GM10266 (cell line): ENCODE results near the gene CAPN2.
A peak's percentile ranks its signal among the peaks of the same experiment; 100 is the strongest.

Experiments used
- DNase-seq: peaks from one replicate; pipeline ENCODE4 v3.0.0; 2012; ENCODE audit errors: extremely low spot score
- TF ChIP-seq, protein P1 (sequence below): IDR thresholded peaks from 2 replicates; pipeline ENCODE4 v1.5.1; 2012; ENCODE audit warnings: mild to moderate bottlenecking, low read depth; ENCODE audit not compliant: control insufficient read depth, insufficient read depth; ENCODE audit errors: missing control alignments

CAPN2 gene

DNA sequence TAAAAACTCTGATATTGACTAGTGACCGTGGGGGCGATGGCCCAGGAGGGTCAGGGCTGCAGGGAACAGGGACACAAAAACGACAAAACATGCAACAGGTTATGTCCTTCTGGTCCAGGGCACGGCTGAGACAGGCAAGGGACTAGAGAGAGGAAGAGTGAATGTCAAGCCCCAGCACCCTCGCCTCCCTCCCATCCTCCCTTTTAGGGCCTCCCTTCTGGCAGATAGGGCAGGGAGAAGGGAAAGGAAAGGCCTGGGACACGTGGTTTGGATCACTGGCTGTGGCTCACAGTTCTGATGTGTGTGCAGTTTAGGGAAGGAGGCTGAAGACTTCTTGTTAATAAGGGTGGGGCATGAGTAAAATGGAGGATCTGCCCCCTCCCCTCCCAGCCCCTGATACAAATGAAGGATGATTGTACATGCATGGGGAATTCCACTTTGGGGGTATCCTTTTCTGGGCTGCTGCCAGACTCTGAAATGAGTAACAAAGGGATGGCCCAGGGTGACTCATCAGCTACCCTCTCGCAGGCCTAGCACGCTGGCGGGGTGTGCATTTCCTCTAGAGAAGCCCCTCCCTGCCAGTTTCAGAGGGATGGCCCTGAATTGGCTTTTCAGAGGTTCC lies 14.2 kb downstream of the CAPN2 start:
- DNase-seq = peak; percentile 77
- TF ChIP-seq, protein P1, sequence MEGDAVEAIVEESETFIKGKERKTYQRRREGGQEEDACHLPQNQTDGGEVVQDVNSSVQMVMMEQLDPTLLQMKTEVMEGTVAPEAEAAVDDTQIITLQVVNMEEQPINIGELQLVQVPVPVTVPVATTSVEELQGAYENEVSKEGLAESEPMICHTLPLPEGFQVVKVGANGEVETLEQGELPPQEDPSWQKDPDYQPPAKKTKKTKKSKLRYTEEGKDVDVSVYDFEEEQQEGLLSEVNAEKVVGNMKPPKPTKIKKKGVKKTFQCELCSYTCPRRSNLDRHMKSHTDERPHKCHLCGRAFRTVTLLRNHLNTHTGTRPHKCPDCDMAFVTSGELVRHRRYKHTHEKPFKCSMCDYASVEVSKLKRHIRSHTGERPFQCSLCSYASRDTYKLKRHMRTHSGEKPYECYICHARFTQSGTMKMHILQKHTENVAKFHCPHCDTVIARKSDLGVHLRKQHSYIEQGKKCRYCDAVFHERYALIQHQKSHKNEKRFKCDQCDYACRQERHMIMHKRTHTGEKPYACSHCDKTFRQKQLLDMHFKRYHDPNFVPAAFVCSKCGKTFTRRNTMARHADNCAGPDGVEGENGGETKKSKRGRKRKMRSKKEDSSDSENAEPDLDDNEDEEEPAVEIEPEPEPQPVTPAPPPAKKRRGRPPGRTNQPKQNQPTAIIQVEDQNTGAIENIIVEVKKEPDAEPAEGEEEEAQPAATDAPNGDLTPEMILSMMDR = no peak

DNA sequence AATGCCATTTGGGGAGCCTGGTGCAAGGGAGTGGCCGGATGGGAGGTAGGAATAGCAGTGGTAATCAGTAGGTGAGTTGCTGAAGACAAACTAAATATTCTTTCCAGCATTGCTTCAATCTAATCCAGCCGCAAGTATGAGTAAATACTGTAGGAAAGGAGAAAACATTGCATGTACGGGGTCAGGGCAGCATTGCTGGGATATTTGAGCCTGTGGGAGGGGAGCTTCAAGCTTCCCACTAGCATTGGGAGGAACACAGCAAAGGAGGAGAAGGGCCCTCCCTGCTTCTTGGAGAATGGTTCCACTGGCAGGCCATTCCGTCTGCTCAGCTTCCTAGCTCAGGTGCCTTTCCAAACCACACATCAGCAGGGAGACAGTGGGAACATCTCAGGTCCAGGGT lies 15.2 kb downstream of the CAPN2 start:
- TF ChIP-seq, protein P1 = no peak
- no peak for DNase-seq

DNA sequence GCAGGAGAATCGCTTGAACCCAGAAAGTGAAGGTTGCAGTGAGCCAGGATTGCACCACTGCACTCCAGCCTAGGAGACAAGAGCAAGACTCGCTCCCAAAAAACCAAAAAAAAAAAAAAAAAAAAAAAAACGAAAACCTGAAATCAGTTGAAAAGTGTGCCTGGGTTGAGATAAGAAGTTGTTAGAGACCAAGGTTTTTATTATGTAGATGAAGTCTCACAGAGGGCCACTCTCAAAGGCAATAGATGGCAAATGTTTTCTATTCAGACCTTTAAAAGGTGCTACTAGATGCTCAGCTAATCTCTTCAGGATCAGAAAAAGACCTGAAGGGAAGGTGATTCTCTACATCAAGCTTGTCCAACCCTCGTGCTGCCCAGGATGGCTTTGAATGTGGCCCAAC lies 17.6 kb downstream of the CAPN2 start:
- no peak for DNase-seq
- TF ChIP-seq, protein P1 = no peak

DNA sequence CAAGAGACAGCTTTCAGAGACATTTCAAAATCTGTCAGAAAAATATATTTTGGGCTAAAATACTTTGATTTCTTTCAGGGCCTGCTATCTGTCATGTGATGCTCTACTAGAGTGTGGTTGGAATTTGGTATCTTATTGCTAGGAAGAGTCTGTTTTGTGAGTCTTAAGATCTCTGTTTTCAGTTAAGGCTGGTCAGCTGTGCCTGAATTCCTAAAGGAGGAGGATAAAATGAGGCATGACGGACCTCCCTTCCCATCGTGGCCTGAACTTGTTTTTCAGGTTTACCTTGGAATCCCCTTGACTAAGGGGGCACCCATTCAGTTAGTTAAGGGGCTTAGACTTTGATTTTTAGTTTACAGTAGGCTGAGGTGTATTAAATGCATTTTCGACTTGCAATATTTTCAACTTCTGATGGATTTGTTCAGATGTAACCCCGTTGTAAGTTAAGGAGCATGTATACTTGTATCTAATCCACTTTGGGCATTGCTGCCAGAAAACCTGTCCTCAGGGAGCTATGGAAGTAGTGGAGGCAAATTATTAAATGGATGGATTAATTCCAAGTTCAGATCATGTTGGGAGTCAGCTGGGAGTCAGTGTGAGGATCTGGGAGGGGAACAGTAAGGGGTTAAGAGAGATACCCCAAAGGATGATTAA lies 18.3 kb downstream of the CAPN2 start:
- TF ChIP-seq, protein P1 = no peak
- no peak for DNase-seq

DNA sequence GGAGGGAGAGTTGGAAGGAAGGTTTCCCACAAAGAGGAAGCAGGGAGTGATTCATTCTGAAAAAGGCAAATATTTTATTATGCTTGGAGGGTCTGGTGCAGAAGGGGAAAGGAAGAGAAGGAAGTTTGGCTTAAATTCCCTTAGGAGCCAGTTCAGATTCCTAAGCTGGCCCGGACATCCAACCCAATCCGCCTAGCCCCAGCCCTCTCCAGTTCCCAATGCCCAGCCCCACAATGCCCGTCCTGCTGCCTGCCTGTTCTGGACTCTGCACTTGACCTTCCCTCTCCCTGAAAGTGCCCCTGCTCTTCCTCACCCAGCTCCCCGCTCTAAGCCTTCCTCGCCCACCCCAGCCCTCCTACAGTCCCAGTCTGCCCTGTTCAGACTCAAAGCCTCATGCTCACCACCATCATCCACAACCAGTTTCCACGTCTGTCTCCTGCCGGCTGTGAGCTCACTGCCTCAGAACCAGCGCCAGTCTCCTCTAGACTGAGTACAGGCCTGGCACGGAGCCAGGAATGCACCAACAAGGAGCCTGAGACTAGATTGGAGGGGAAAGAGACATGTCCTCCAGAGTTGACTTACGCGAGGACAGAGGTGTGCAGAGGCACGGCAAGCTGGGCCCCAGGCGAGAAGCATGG lies 18.9 kb downstream of the CAPN2 start:
- TF ChIP-seq, protein P1 = no peak
- no peak for DNase-seq

DNA sequence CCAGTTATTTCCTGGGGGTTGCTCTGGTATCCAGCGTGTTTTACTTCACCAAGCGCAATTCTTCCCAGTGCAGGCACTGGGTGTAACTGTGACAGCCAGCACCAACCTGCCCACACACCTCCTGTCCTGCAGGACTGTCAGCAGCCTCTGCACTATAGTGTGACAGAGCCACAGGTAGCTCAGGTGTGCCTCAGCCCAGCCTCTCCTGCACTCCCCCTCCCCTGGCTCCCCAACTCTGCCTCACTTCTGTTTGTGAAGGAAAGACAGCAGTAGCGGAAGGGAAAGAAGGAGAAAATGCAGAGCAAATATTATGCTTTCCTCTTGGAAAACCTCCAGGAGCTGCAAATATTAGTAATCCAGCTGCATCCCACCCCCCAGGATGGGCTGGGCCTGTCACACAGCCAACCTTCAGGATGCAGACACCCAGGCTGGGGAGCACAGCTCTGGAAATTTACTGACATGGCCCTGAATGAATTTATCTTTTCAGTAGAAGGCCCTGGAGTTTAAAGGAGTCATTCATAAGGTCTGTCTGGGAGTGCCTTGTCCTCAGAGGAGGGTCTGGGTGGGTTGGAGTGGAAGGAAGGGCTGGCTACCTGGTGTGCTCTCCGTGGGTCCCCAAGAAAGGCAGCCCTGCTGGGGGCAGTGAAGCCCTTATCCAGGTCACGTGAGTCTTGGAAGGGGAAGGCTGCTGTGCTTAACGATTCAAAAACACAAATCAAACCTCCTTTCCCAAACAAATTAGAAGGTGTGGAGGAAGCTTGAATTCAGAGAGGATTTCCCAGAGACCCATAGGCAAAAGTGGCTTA lies 20.9 kb downstream of the CAPN2 start:
- TF ChIP-seq, protein P1 = no peak
- no peak for DNase-seq
